ENCODE results near the gene GRIK2. TPM values are rescaled to one million over a fixed set of nuclear protein-coding genes. Genes with fewer than 3 reads are reported as not detected.

GRIK2 gene
- total RNA-seq, 1 donor from 2014 or later = 2.5 TPM

DNA sequence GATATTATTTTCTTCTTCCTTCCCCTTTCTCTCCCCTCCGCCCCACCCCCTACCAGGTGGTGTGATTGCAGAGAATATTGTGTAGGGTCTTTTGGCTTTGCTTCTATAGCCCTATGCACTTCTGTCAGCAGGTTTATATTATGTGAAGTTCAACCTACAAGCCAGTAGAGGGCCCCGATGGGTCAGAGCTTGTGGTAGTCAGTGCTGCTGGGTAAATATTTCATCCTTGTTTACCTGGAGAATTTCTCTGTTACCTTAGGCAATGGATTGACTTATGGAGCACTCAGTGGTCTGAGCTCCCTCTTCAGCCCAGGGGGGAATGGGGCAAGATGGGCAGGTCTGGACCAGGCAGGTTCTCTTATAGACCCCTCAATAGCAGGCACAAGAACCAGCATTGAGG is 720.9 kb downstream of the GRIK2 start:
- Histone ChIP-seq H3K79me2 (ENCODE audit: insufficient read depth, low read length) (no peaks in the 10 kb centered on the region), H3K36me3 (ENCODE audit: insufficient read depth, low read length) (no peaks in the 10 kb centered on the region), H3K4me3 (ENCODE audit: insufficient read depth, low read depth, low read length) (no peak overlapping the region), H3K27ac (ENCODE audit: low read depth, low read length) (no peak overlapping the region), H3K9ac (ENCODE audit: low read length) (no peak overlapping the region), H3K4me1 (ENCODE audit: insufficient read depth, low read length) (no peaks in the 10 kb centered on the region), H3K9me3 (ENCODE audit: insufficient read depth, low read depth, low read length) (no peaks in the 10 kb centered on the region), H3K27me3 (ENCODE audit: insufficient read depth, low read length) (no peaks in the 10 kb centered on the region), H4K20me1 (ENCODE audit: insufficient read depth, low read length) (no peaks in the 10 kb centered on the region), H2AFZ (ENCODE audit: low read depth, low read length) (no peak overlapping the region), H3K4me2 (ENCODE audit: low read length) (no peak overlapping the region)
- no peak for DNase-seq (ENCODE audit: low read depth)
- H3K27ac Mint-ChIP-seq (ENCODE audit: unreplicated experiment) = no peak overlapping the region
- FAIRE-seq = no peak
- H3K36me3 Mint-ChIP-seq (ENCODE audit: low read depth, unreplicated experiment) = no peaks in the 10 kb centered on the region
- H3K4me3 Mint-ChIP-seq (ENCODE audit: unreplicated experiment) = no peak overlapping the region
- no peaks in the 10 kb centered on the region for H3K9me3 Mint-ChIP-seq (ENCODE audit: unreplicated experiment)
- TF ChIP-seq EZH2 (IDR thresholded peaks at IDR 0.05; ENCODE audit: insufficient read depth, low read length) (no peak), CTCF (IDR thresholded peaks at IDR 0.05; ENCODE audit: insufficient read depth, low read depth, low read length) (no peak)
- H3K4me1 Mint-ChIP-seq (ENCODE audit: low read depth, unreplicated experiment) = no peaks in the 10 kb centered on the region
- no peaks in the 10 kb centered on the region for H3K27me3 Mint-ChIP-seq (ENCODE audit: low read depth, unreplicated experiment)

DNA sequence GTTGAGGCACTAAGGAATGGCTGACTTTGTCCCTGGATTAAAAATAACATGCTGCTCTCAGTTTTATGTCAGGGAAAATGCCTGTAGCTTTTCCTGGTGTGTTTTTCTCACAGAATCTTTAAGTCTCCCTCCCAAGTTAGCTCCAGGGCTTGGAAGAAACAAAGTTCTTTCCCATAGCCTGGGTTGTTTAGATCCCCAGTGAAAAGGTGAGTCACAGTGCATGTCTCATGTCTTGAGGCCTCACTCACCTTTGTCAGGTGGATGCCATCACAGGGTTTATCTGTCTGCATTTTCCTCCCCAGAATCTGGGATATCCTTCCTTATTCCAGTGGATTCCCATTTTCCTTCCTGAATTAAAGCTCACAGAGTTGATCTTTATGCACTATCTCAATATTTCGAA is 722.4 kb downstream of the GRIK2 start:
- Histone ChIP-seq H2AFZ (ENCODE audit: low read depth, low read length) (no peak overlapping the region), H3K27me3 (ENCODE audit: insufficient read depth, low read length) (no peaks in the 10 kb centered on the region), H3K79me2 (ENCODE audit: insufficient read depth, low read length) (no peaks in the 10 kb centered on the region), H3K9me3 (ENCODE audit: insufficient read depth, low read depth, low read length) (no peaks in the 10 kb centered on the region), H4K20me1 (ENCODE audit: insufficient read depth, low read length) (no peaks in the 10 kb centered on the region), H3K36me3 (ENCODE audit: insufficient read depth, low read length) (no peaks in the 10 kb centered on the region), H3K4me2 (ENCODE audit: low read length) (no peak overlapping the region), H3K9ac (ENCODE audit: low read length) (no peak overlapping the region), H3K27ac (ENCODE audit: low read depth, low read length) (no peak overlapping the region), H3K4me1 (ENCODE audit: insufficient read depth, low read length) (no peaks in the 10 kb centered on the region), H3K4me3 (ENCODE audit: insufficient read depth, low read depth, low read length) (no peak overlapping the region)
- no peaks in the 10 kb centered on the region for H3K9me3 Mint-ChIP-seq (ENCODE audit: unreplicated experiment)
- no peak overlapping the region for H3K4me3 Mint-ChIP-seq (ENCODE audit: unreplicated experiment)
- TF ChIP-seq CTCF (IDR thresholded peaks at IDR 0.05; ENCODE audit: insufficient read depth, low read depth, low read length) (no peak), EZH2 (IDR thresholded peaks at IDR 0.05; ENCODE audit: insufficient read depth, low read length) (no peak)
- no peak for FAIRE-seq
- no peaks in the 10 kb centered on the region for H3K36me3 Mint-ChIP-seq (ENCODE audit: low read depth, unreplicated experiment)
- no peaks in the 10 kb centered on the region for H3K4me1 Mint-ChIP-seq (ENCODE audit: low read depth, unreplicated experiment)
- no peak overlapping the region for H3K27ac Mint-ChIP-seq (ENCODE audit: unreplicated experiment)
- no peak for DNase-seq (ENCODE audit: low read depth)
- H3K27me3 Mint-ChIP-seq (ENCODE audit: low read depth, unreplicated experiment) = no peaks in the 10 kb centered on the region

GRCh38 chr6:102118034-102118433 is 724.5 kb downstream of the GRIK2 start:
- Histone ChIP-seq H3K4me1 (ENCODE audit: insufficient read depth, low read length) (no peaks in the 10 kb centered on the region), H3K27me3 (ENCODE audit: insufficient read depth, low read length) (no peaks in the 10 kb centered on the region), H3K4me2 (ENCODE audit: low read length) (no peak overlapping the region), H2AFZ (ENCODE audit: low read depth, low read length) (no peak overlapping the region), H4K20me1 (ENCODE audit: insufficient read depth, low read length) (no peaks in the 10 kb centered on the region), H3K27ac (ENCODE audit: low read depth, low read length) (no peak overlapping the region), H3K36me3 (ENCODE audit: insufficient read depth, low read length) (no peaks in the 10 kb centered on the region), H3K4me3 (ENCODE audit: insufficient read depth, low read depth, low read length) (no peak overlapping the region), H3K9me3 (ENCODE audit: insufficient read depth, low read depth, low read length) (no peaks in the 10 kb centered on the region), H3K9ac (ENCODE audit: low read length) (no peak overlapping the region), H3K79me2 (ENCODE audit: insufficient read depth, low read length) (no peaks in the 10 kb centered on the region)
- Mint-ChIP-seq H3K4me3 (ENCODE audit: unreplicated experiment) (no peak overlapping the region), H3K9me3 (ENCODE audit: unreplicated experiment) (no peaks in the 10 kb centered on the region), H3K27me3 (ENCODE audit: low read depth, unreplicated experiment) (no peaks in the 10 kb centered on the region), H3K4me1 (ENCODE audit: low read depth, unreplicated experiment) (no peaks in the 10 kb centered on the region), H3K27ac (ENCODE audit: unreplicated experiment) (no peak overlapping the region), H3K36me3 (ENCODE audit: low read depth, unreplicated experiment) (no peaks in the 10 kb centered on the region)
- no peak for TF ChIP-seq CTCF (IDR thresholded peaks at IDR 0.05; ENCODE audit: insufficient read depth, low read depth, low read length)
- no peak for TF ChIP-seq EZH2 (IDR thresholded peaks at IDR 0.05; ENCODE audit: insufficient read depth, low read length)
- no peak for DNase-seq (ENCODE audit: low read depth)
- FAIRE-seq = no peak
